Stomach (tissue), 19 donors: ENCODE measurements around the gene THUMPD1. TPM values are rescaled to one million over a fixed set of nuclear protein-coding genes. Genes with fewer than 3 reads are reported as not detected.

ENCODE experiments used
- DNase-seq, 2 donors: peaks; one replicate each; pipeline versions ENCODE4 v3.0.0 to v3.0.0-alpha.2; 2013 to 2019
- H3K27ac ChIP-seq, 5 donors: fragments of 200-600 bp in 4 of 5; sonication (generic) in 4 of 5; one replicate each; pipeline ENCODE4 v1.5.1; 2013 to 2019; ENCODE audit warnings: mild to moderate bottlenecking in 1 of 5, moderate library complexity in 1 of 5
- H3K27me3 ChIP-seq, 3 donors: fragments of 200-600 bp; sonication (generic); one replicate each; pipeline ENCODE4 v1.5.1; 2017 to 2019; ENCODE audit warnings: mixed run types in 1 of 3
- H3K36me3 ChIP-seq, 4 donors: fragments of 200-600 bp; sonication (generic); 1 replicate in 3 of 4; 2 replicates in 1 of 4; pipeline ENCODE4 v1.5.1; 2016 to 2019
- H3K4me1 ChIP-seq, 4 donors: fragments of 200-600 bp; sonication (generic); one replicate each; pipeline ENCODE4 v1.5.1; 2016 to 2019
- H3K4me3 ChIP-seq, 4 donors: fragments of 200-600 bp; sonication (generic) in 3 of 4; one replicate each; pipeline ENCODE4 v1.5.1; 2016 to 2019; ENCODE audit warnings: mild to moderate bottlenecking in 1 of 4
- H3K9me3 ChIP-seq, 4 donors: fragments of 200-600 bp; sonication (generic); one replicate each; pipeline ENCODE4 v1.5.1; 2016 to 2019
- EP300 ChIP-seq: sonication (generic); formaldehyde crosslinking; IDR thresholded peaks from one replicate; pipeline ENCODE4 v1.6.1; 2017; ENCODE audit warnings: antibody characterized with exemption
- POLR2A ChIP-seq, 4 donors: fragments of 450-650 bp; IDR thresholded peaks; one replicate each; pipeline ENCODE4 v1.6.1; 2016; ENCODE audit warnings: antibody characterized with exemption in 4 of 4, control low read depth in 2 of 4, mild to moderate bottlenecking in 1 of 4, moderate library complexity in 1 of 4
- POLR2AphosphoS5 ChIP-seq, 3 donors: sonication (generic); formaldehyde crosslinking; IDR thresholded peaks; one replicate each; pipeline ENCODE4 v1.6.1; 2016; ENCODE audit warnings: antibody characterized with exemption in 3 of 3
- WGBS, 5 donors: extraction: QIAGEN DNeasy Blood & Tissue Kit in 3 of 5; methylation state at CpG; one replicate each; pipeline versions ENCODE4 v1.1.5 to v1.1.7; 2013 to 2018; 5-methylcytosine and 5-hydroxymethylcytosine counted together
- intact Hi-C: fragments of 100-400 bp; cut with DNase I; formaldehyde crosslinking; loops from one replicate; pipeline ENCODE4 v1.15.1; 2023; ENCODE audit warnings: low total_unique reads
- long read RNA-seq, 10 donors: transcript quantifications; one replicate each; lab custom pipeline, GENCODE V29; 2026
- polyA plus RNA-seq, 3 donors: library from polyadenylated mRNA; stranded (reverse); fragments of 200-250 nt; gene quantifications; one replicate each; pipeline ENCODE4 v1.2.3, GENCODE V29; 2013
- total RNA-seq, 5 donors: library from RNA; depleted of rRNA; stranded (reverse); fragments of >200 nt; gene quantifications; one replicate each; pipeline versions ENCODE4 v1.1.0 to v1.2.3, GENCODE V29; 2014 to 2016
- TF ChIP-seq, protein P1 (sequence below), 7 experiments: fragments of 450-650 bp in 4 of 7; fragments of 200-600 bp in 3 of 7; sonication (generic) in 3 of 7; IDR thresholded peaks; one replicate each; pipeline ENCODE4 v1.5.1; 2016 to 2019; ENCODE audit warnings: antibody characterized with exemption in 7 of 7, control low read depth in 2 of 7, mild to moderate bottlenecking in 1 of 7
- donor health status: healthy with polysubstance abuse.
- donor health status: Bipolar disorder and iron deficiency.
- donor health status: healthy.

Gene THUMPD1, protein sequence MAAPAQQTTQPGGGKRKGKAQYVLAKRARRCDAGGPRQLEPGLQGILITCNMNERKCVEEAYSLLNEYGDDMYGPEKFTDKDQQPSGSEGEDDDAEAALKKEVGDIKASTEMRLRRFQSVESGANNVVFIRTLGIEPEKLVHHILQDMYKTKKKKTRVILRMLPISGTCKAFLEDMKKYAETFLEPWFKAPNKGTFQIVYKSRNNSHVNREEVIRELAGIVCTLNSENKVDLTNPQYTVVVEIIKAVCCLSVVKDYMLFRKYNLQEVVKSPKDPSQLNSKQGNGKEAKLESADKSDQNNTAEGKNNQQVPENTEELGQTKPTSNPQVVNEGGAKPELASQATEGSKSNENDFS
- 100 to 1,000 TPM in 1 of 5 donors, 10 to 100 TPM in 3, 1 to 10 TPM in 1; 3.2 to 101 (median 44.6) TPM for total RNA-seq
- 10 to 100 TPM; 14.7 to 24.0 (median 18.6) TPM for polyA plus RNA-seq
- long read RNA-seq, donor 1, partial matches to known transcripts = 49 of 55 reads
- long read RNA-seq, donor 1, other reads (novel, unspliced or antisense) = 0 of 55 reads
- long read RNA-seq, donor 2, full-length matches to known transcripts = 9 of 68 reads
- long read RNA-seq, donor 2, partial matches to known transcripts = 59 of 68 reads
- long read RNA-seq, donor 2, other reads (novel, unspliced or antisense) = 0 of 68 reads
- long read RNA-seq, donor 3, full-length matches to known transcripts = 4 of 57 reads
- long read RNA-seq, donor 3, partial matches to known transcripts = 53 of 57 reads
- long read RNA-seq, donor 3, other reads (novel, unspliced or antisense) = 0 of 57 reads
- long read RNA-seq, donor 4 = 0 reads
- long read RNA-seq, donor 5, full-length matches to known transcripts = 11 of 85 reads
- long read RNA-seq, donor 5, partial matches to known transcripts = 74 of 85 reads
- long read RNA-seq, donor 5, other reads (novel, unspliced or antisense) = 0 of 85 reads
- long read RNA-seq, donor 6, full-length matches to known transcripts = 19 of 164 reads
- long read RNA-seq, donor 6, partial matches to known transcripts = 145 of 164 reads
- long read RNA-seq, donor 6, other reads (novel, unspliced or antisense) = 0 of 164 reads
- long read RNA-seq, donor 7, full-length matches to known transcripts = 10 of 10 reads
- long read RNA-seq, donor 7, partial matches to known transcripts = 0 of 10 reads
- long read RNA-seq, donor 7, other reads (novel, unspliced or antisense) = 0 of 10 reads
- long read RNA-seq, donor 8, transcript THUMPD1-202 (4 exons, 2,624 nt) = major isoform, 6 of 84 reads
- long read RNA-seq, donor 8, partial matches to known transcripts = 77 of 84 reads
- long read RNA-seq, donor 8, other reads (novel, unspliced or antisense) = 0 of 84 reads
- long read RNA-seq, donor 9, partial matches to known transcripts = 5 of 12 reads
- long read RNA-seq, donor 9, other reads (novel, unspliced or antisense) = 0 of 12 reads
- long read RNA-seq, donor 10, transcript THUMPD1-202 (4 exons, 2,624 nt) = major isoform, 5 of 5 reads
- long read RNA-seq, donor 10, partial matches to known transcripts = 0 of 5 reads
- long read RNA-seq, donor 10, other reads (novel, unspliced or antisense) = 0 of 5 reads

DNA sequence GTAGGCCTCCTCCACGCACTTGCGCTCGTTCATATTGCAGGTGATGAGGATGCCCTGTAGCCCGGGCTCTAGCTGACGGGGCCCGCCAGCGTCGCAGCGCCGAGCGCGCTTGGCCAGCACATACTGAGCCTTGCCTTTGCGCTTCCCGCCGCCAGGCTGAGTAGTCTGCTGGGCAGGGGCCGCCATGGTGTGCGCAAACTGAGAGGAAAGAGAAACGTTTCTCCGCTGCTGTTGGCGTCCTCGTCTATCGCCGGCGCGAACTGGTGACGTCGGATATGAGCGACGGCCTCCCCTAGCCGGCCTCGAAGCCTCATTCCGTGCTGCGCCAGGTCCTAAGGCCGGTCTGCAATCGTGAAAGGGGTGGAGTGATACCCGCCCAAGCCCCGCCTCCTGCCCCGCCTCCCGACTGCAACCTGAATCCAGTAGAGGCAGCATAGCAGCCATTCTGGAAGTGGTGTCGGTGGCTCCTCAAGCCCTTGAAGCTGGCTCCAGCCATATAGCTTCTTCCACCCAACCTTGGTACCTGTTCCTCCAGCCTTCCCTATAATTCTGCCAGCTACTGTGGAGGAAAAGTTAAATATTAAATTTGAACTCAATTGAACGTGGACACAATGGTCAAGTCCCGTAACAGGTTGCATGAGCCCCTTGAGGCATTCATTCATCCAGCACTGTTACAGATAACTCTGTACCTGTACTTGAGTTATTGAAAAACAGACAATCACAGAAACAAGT lies at the start of gene THUMPD1:
TSS of gene THUMPD1 (minus strand) at position 265 of the 732 bp plus-strand sequence. CDS start at position 186, 79 bp downstream.
- Histone ChIP-seq H3K36me3 (peaks cover 11 to 24% (median 22%) of the 10 kb centered on the region in 4 donors), H3K9me3 (peaks cover 0 to under 1% (median 0%) of the 10 kb centered on the region in 4 donors), H3K4me1 (peaks cover 16 to 36% (median 30%) of the 10 kb centered on the region in 4 donors), H3K27ac (peak within 1 kb of the TSS; percentile 97 to 99 (median 99)), H3K4me3 (peak within 1 kb of the TSS; percentile 76 to 99 (median 92)), H3K27me3 (no peaks in the 10 kb centered on the region)
- intact Hi-C loops = no loop called here
- 1 to 8% (median 3%) methylated on average over 10 to 42 of the region's 42 CpGs for WGBS, 5 donors
- peak; percentile 98 for DNase-seq
- TF ChIP-seq POLR2AphosphoS5 (IDR thresholded peaks at IDR 0.05) (peak; percentile 94 to 99 (median 97)), EP300 (no peak), POLR2A (IDR thresholded peaks at IDR 0.05) (peak in 2 of 4 donors; percentile 46 to 69)
- TF ChIP-seq, protein P1, sequence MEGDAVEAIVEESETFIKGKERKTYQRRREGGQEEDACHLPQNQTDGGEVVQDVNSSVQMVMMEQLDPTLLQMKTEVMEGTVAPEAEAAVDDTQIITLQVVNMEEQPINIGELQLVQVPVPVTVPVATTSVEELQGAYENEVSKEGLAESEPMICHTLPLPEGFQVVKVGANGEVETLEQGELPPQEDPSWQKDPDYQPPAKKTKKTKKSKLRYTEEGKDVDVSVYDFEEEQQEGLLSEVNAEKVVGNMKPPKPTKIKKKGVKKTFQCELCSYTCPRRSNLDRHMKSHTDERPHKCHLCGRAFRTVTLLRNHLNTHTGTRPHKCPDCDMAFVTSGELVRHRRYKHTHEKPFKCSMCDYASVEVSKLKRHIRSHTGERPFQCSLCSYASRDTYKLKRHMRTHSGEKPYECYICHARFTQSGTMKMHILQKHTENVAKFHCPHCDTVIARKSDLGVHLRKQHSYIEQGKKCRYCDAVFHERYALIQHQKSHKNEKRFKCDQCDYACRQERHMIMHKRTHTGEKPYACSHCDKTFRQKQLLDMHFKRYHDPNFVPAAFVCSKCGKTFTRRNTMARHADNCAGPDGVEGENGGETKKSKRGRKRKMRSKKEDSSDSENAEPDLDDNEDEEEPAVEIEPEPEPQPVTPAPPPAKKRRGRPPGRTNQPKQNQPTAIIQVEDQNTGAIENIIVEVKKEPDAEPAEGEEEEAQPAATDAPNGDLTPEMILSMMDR (IDR thresholded peaks at IDR 0.05) = peak in 1 of 7 experiments; percentile 19

DNA sequence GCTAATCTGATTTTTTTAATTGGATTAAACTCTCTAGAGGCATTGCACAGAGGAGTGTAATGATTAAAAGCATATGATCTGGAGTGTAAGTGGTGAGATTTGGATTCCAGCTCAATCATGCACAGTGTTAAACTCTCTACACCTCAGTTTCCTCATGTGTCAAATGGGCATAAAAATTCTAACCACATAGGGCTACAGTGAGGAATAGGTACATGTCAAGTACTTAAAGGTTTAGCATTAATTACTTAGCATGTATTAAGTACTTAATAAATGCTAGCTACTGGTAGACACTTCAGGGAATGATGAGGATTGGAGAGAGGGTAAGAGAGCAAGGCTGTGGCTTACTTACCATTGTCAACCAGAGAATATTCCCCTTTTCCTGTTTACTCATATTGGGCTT lies 47.5 kb upstream of the THUMPD1 start:
- Histone ChIP-seq H3K9me3 (no peaks in the 10 kb centered on the region), H3K36me3 (peaks cover 0 to 6% (median under 1%) of the 10 kb centered on the region in 4 donors), H3K4me3 (no peak overlapping the region), H3K4me1 (no peaks in the 10 kb centered on the region), H3K27me3 (no peaks in the 10 kb centered on the region), H3K27ac (no peak overlapping the region)
- no peak for DNase-seq
- TF ChIP-seq EP300 (no peak), POLR2A (IDR thresholded peaks at IDR 0.05) (no peak), POLR2AphosphoS5 (IDR thresholded peaks at IDR 0.05) (no peak)
- TF ChIP-seq, protein P1 (IDR thresholded peaks at IDR 0.05) = no peak
- intact Hi-C loops = no loop called here

DNA sequence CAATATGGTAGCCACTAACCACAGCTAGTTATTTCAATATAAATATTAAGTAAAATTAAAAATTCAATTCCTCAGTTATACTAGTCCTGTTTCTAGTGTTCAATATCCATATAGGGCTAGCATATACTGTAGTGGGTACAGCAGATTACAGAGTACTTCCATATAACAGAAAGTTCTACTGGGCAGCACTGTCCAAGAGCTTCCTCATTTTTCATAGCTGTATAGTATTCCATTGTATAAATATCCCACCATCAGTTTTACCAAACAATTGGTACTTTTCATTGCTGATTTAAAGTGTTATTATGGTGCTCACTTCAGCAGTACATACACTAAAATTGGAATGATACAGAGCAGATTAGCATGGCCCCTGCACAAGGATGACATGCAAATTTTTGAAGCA lies 42.6 kb upstream of the THUMPD1 start:
- no peaks in the 10 kb centered on the region for H3K27me3 ChIP-seq
- no peak overlapping the region for H3K27ac ChIP-seq
- no peak for DNase-seq
- TF ChIP-seq, protein P1 (IDR thresholded peaks at IDR 0.05) = no peak
- no peak for TF ChIP-seq EP300
- TF ChIP-seq POLR2A (IDR thresholded peaks at IDR 0.05) = no peak
- no peak for TF ChIP-seq POLR2AphosphoS5 (IDR thresholded peaks at IDR 0.05)
- H3K36me3 ChIP-seq = peaks cover 0 to 45% (median 31%) of the 10 kb centered on the region in 4 donors
- H3K4me3 ChIP-seq = no peak overlapping the region
- H3K4me1 ChIP-seq = no peaks in the 10 kb centered on the region
- H3K9me3 ChIP-seq = no peaks in the 10 kb centered on the region
- intact Hi-C loops = no loop called here
